Ishikawa (cell line): ENCODE results near the gene SLC27A1.

Source experiments
- CEBPB ChIP-seq: IDR thresholded peaks from 2 replicates; pipeline ENCODE4 v1.6.1; 2012
- CREB1 ChIP-seq: IDR thresholded peaks from 2 replicates; pipeline ENCODE4 v1.6.1; 2012; ENCODE audit warnings: low read depth
- EGR1 ChIP-seq: IDR thresholded peaks from 2 replicates; pipeline ENCODE4 v1.6.1; 2012
- FOXM1 ChIP-seq: IDR thresholded peaks from 2 replicates; pipeline ENCODE4 v1.6.1; 2012; ENCODE audit warnings: low read depth, borderline replicate concordance
- MAX ChIP-seq: IDR thresholded peaks from 2 replicates; pipeline ENCODE4 v1.6.1; 2012
- NFIC ChIP-seq: IDR thresholded peaks from 2 replicates; pipeline ENCODE4 v1.6.1; 2012
- RAD21 ChIP-seq: IDR thresholded peaks from 2 replicates; pipeline ENCODE4 v1.6.1; 2012; ENCODE audit warnings: low read depth
- TAF1 ChIP-seq: IDR thresholded peaks from 2 replicates; pipeline ENCODE4 v1.6.1; 2012; ENCODE audit warnings: low read depth, mild to moderate bottlenecking
- TCF12 ChIP-seq: IDR thresholded peaks from 2 replicates; pipeline ENCODE4 v1.6.1; 2012; ENCODE audit warnings: low read depth
- YY1 ChIP-seq: IDR thresholded peaks from 2 replicates; pipeline ENCODE4 v1.6.1; 2012; ENCODE audit warnings: low read depth
- TF ChIP-seq, protein P1 (sequence below): IDR thresholded peaks from 2 replicates; pipeline ENCODE4 v1.6.1; 2012; ENCODE audit warnings: low read depth, mild to moderate bottlenecking

- no peak for TF ChIP-seq TCF12
- TF ChIP-seq MAX = no peak
- TF ChIP-seq YY1 = no peak
- TF ChIP-seq, protein P1, sequence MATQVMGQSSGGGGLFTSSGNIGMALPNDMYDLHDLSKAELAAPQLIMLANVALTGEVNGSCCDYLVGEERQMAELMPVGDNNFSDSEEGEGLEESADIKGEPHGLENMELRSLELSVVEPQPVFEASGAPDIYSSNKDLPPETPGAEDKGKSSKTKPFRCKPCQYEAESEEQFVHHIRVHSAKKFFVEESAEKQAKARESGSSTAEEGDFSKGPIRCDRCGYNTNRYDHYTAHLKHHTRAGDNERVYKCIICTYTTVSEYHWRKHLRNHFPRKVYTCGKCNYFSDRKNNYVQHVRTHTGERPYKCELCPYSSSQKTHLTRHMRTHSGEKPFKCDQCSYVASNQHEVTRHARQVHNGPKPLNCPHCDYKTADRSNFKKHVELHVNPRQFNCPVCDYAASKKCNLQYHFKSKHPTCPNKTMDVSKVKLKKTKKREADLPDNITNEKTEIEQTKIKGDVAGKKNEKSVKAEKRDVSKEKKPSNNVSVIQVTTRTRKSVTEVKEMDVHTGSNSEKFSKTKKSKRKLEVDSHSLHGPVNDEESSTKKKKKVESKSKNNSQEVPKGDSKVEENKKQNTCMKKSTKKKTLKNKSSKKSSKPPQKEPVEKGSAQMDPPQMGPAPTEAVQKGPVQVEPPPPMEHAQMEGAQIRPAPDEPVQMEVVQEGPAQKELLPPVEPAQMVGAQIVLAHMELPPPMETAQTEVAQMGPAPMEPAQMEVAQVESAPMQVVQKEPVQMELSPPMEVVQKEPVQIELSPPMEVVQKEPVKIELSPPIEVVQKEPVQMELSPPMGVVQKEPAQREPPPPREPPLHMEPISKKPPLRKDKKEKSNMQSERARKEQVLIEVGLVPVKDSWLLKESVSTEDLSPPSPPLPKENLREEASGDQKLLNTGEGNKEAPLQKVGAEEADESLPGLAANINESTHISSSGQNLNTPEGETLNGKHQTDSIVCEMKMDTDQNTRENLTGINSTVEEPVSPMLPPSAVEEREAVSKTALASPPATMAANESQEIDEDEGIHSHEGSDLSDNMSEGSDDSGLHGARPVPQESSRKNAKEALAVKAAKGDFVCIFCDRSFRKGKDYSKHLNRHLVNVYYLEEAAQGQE = no peak
- TF ChIP-seq CEBPB = no peak
- no peak for TF ChIP-seq TAF1
- no peak for TF ChIP-seq FOXM1
- no peak for TF ChIP-seq EGR1
- no peak for TF ChIP-seq CREB1
- TF ChIP-seq RAD21 = no peak
- peak; percentile 44 for TF ChIP-seq NFIC
These were observed 82.9 kb downstream of the SLC27A1 start for GRCh38 chr19:17553256-17553655.
